Measurements from ENCODE around the gene DGKB. TPM values are rescaled to one million over a fixed set of nuclear protein-coding genes. Genes with fewer than 3 reads are reported as not detected.

DGKB gene
- total and polyA plus RNA-seq, 8 donors: 0.20 to 260 (median 3.2) TPM; not detected in 4

DNA sequence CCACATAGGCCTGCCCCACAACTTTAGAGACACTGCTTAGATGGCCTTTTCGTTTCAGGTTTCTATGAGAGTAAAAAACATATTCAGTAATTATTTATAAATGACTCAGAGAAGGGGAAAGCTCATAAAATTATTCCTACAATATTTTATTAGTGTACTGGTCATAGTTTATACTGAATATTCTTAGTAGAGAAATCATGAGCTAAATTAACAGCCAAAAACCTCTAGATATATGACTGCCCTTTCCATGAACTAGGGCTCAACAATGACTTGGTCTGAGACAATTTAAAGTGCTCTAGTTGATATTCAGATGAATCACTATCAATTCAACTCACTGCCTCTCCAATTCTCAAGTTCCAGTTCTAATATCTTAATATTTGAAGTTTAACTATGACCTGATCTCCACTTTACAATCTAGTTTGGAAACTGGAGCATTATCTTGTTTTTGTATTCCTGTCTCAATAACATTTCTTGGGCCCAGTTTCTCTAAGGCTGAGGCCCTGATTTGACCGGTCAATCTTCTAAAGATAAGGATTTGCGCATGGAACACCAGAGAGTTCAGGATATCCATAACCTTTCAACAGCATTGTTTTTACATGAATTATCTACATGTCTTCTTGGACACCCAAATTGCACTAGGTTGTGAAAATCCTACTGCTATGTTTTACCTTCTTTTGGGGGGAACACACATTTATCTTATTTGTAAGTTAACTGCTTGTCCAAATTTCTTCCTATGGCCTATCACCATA lies 141.6 kb downstream of the DGKB start:
- no peak for TF ChIP-seq EP300 (IDR thresholded peaks at IDR 0.05)
- no peak for TF ChIP-seq POLR2A (IDR thresholded peaks at IDR 0.05)
- TF ChIP-seq, protein P1, sequence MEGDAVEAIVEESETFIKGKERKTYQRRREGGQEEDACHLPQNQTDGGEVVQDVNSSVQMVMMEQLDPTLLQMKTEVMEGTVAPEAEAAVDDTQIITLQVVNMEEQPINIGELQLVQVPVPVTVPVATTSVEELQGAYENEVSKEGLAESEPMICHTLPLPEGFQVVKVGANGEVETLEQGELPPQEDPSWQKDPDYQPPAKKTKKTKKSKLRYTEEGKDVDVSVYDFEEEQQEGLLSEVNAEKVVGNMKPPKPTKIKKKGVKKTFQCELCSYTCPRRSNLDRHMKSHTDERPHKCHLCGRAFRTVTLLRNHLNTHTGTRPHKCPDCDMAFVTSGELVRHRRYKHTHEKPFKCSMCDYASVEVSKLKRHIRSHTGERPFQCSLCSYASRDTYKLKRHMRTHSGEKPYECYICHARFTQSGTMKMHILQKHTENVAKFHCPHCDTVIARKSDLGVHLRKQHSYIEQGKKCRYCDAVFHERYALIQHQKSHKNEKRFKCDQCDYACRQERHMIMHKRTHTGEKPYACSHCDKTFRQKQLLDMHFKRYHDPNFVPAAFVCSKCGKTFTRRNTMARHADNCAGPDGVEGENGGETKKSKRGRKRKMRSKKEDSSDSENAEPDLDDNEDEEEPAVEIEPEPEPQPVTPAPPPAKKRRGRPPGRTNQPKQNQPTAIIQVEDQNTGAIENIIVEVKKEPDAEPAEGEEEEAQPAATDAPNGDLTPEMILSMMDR (IDR thresholded peaks at IDR 0.05): no peak
- no peak for TF ChIP-seq POLR2AphosphoS5 (IDR thresholded peaks at IDR 0.05)
- peaks cover 0 to 3% (median 0%) of the 10 kb centered on the region in 4 donors for H3K4me1 ChIP-seq
- no peaks in the 10 kb centered on the region for H3K27me3 ChIP-seq
- peak overlapping the region in 2 of 5 donors; percentile 47 to 58 for H3K27ac ChIP-seq
- no peaks in the 10 kb centered on the region for H3K9me3 ChIP-seq
- intact Hi-C loops (cut with DNase I; ENCODE audit: low total_unique reads): no loop called here
- no peak overlapping the region for H3K4me3 ChIP-seq
- H3K36me3 ChIP-seq: no peaks in the 10 kb centered on the region
- WGBS, 5 donors: 63 to 76% (median 74%) methylated on average over 3 of the region's 3 CpGs
- no peak for DNase-seq

DNA sequence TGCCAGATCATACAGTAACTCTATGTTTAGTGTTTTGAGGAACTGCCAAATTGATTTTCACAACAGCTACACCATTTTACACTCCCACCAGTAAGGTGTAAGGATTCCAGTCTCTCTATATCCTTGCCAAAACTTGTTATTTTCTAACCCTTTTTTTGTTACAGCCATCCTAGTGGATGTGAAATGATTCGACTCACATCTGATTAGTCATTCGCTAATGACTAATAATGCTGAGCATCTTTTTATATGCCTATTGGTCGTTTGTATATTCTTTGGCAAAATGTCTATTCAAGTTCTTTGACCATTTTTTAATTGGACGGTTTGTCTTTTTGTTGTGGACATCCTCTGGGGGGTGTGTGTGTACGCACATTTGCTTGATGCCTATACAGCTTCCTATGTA lies 142.8 kb downstream of the DGKB start:
- WGBS, 5 donors: 81 to 88% (median 84%) methylated on average over 5 of the region's 5 CpGs
- no peaks in the 10 kb centered on the region for H3K27me3 ChIP-seq
- H3K4me1 ChIP-seq: peaks cover 0 to 3% (median 0%) of the 10 kb centered on the region in 4 donors
- no peak overlapping the region for H3K4me3 ChIP-seq
- TF ChIP-seq EP300 (IDR thresholded peaks at IDR 0.05) (no peak), POLR2A (IDR thresholded peaks at IDR 0.05) (no peak), POLR2AphosphoS5 (IDR thresholded peaks at IDR 0.05) (no peak)
- TF ChIP-seq, protein P1 (IDR thresholded peaks at IDR 0.05): no peak
- DNase-seq: no peak
- H3K27ac ChIP-seq: no peak overlapping the region
- no peaks in the 10 kb centered on the region for H3K36me3 ChIP-seq
- intact Hi-C loops (cut with DNase I; ENCODE audit: low total_unique reads): no loop called here
- no peaks in the 10 kb centered on the region for H3K9me3 ChIP-seq

DNA sequence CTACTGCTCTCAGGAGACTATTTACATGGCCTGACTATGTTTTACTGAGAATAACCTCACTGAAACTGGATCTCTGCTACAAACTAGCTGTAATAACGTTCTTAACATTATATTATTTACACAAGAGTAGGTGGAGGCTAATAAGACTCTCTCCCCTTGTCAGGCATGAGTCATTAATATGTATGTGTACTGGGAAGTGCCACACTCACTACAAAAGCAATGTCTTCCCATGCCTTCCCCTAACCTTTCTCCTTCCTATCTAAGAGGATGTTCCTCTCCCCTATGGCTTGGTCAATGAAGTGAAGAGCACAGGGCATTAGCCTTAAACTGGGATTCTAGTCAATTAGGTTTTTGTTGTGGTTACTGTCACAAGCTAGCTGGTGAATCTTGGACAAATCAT lies 147.9 kb downstream of the DGKB start:
- 4 to 21% (median 8%) methylated on average over 1 of the region's 1 CpG for WGBS, 5 donors
- TF ChIP-seq POLR2AphosphoS5 (IDR thresholded peaks at IDR 0.05): no peak
- TF ChIP-seq POLR2A (IDR thresholded peaks at IDR 0.05): no peak
- no peak for TF ChIP-seq EP300 (IDR thresholded peaks at IDR 0.05)
- TF ChIP-seq, protein P1 (IDR thresholded peaks at IDR 0.05): no peak
- DNase-seq: no peak
- intact Hi-C loops (cut with DNase I; ENCODE audit: low total_unique reads): no loop called here
- no peaks in the 10 kb centered on the region for H3K4me1 ChIP-seq
- H3K27ac ChIP-seq: no peak overlapping the region
- H3K27me3 ChIP-seq: no peaks in the 10 kb centered on the region
- H3K36me3 ChIP-seq: no peaks in the 10 kb centered on the region
- H3K9me3 ChIP-seq: no peaks in the 10 kb centered on the region
- no peak overlapping the region for H3K4me3 ChIP-seq

DNA sequence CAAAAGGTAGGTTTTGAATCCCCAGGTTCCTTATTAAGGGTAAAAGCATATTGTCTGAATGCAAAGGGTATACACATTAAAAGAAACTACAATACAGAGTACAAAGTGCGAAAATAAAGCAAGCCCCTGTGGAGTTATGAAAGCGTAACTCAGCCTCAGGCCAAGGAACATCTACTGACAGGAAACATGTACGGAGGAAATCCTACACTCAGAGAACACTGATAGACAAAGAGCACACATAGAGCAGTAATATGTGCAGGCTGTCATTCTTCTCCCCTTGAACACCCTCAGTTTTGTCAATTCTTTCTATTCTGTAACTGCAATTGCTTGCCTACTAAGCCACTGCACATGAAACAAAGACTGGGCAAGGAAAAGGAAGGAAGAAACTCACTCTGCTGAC lies 150.2 kb downstream of the DGKB start:
- Histone ChIP-seq H3K27me3 (no peaks in the 10 kb centered on the region), H3K4me1 (no peaks in the 10 kb centered on the region), H3K4me3 (no peak overlapping the region), H3K27ac (no peak overlapping the region), H3K36me3 (no peaks in the 10 kb centered on the region), H3K9me3 (no peaks in the 10 kb centered on the region)
- no peak for DNase-seq
- 79 to 89% (median 86%) methylated on average over 3 of the region's 3 CpGs for WGBS, 5 donors
- no peak for TF ChIP-seq POLR2AphosphoS5 (IDR thresholded peaks at IDR 0.05)
- TF ChIP-seq, protein P1 (IDR thresholded peaks at IDR 0.05): no peak
- no peak for TF ChIP-seq EP300 (IDR thresholded peaks at IDR 0.05)
- TF ChIP-seq POLR2A (IDR thresholded peaks at IDR 0.05): no peak
- intact Hi-C loops (cut with DNase I; ENCODE audit: low total_unique reads): no loop called here

Measured in stomach (tissue), 9 donors.